Neural progenitor cell (in vitro differentiated cells): ENCODE measurements around the gene FCGR3B. TPM values are rescaled to one million over a fixed set of nuclear protein-coding genes. Genes with fewer than 3 reads are reported as not detected.
"Not testable (repeated sequence)": the region's sequence is repeated elsewhere in the genome, so short reads cannot be mapped to it uniquely, and the experiment has no call there.

Experiments
- DNase-seq: peaks from one replicate; pipeline ENCODE4 v3.0.0-alpha.2; 2016; ENCODE audit warnings: low spot score
- H2AFZ ChIP-seq: fragments of 200-600 bp; sonication (generic); replicated peaks from 2 replicates; pipeline ENCODE4 v1.6.1; 2016; ENCODE audit warnings: antibody characterized with exemption
- H3F3A ChIP-seq: fragments of 200-600 bp; sonication (generic); 2 replicates; pipeline ENCODE4 v1.6.1; 2016; ENCODE audit warnings: antibody characterized with exemption, low read depth
- H3K27ac ChIP-seq: fragments of 200-600 bp; sonication (generic); 2 replicates; pipeline ENCODE4 v1.5.1; 2016; ENCODE audit warnings: mild to moderate bottlenecking
- H3K27me3 ChIP-seq: fragments of 200-600 bp; sonication (generic); 2 replicates; pipeline ENCODE4 v1.6.1; 2016; ENCODE audit warnings: mild to moderate bottlenecking, moderate library complexity
- H3K36me3 ChIP-seq: fragments of 200-600 bp; sonication (generic); 2 replicates; pipeline ENCODE4 v1.5.1; 2016
- H3K4me1 ChIP-seq: fragments of 200-600 bp; sonication (generic); 2 replicates; pipeline ENCODE4 v1.6.1; 2016; ENCODE audit warnings: mixed run types
- H3K4me2 ChIP-seq: fragments of 200-600 bp; sonication (generic); 2 replicates; pipeline ENCODE4 v1.6.1; 2016
- H3K4me3 ChIP-seq: fragments of 200-600 bp; sonication (generic); 2 replicates; pipeline ENCODE4 v1.5.1; 2016
- H3K79me2 ChIP-seq: fragments of 200-600 bp; sonication (generic); 2 replicates; pipeline ENCODE4 v1.6.1; 2016; ENCODE audit warnings: low read depth
- H3K9ac ChIP-seq: fragments of 200-600 bp; sonication (generic); 2 replicates; pipeline ENCODE4 v1.6.1; 2016
- H3K9me3 ChIP-seq: fragments of 200-600 bp; sonication (generic); 2 replicates; pipeline ENCODE4 v1.5.1; 2016; ENCODE audit warnings: low read depth
- H4K20me1 ChIP-seq: fragments of 200-600 bp; sonication (generic); 2 replicates; pipeline ENCODE4 v1.6.1; 2016; ENCODE audit warnings: low read depth
- H3K27ac Mint-ChIP-seq: 3 replicates; pipeline ENCODE4 v1.8.0; 2021; ENCODE audit warnings: mixed read lengths
- H3K27me3 Mint-ChIP-seq: 2 replicates; pipeline ENCODE4 v1.8.0; 2022; ENCODE audit warnings: low read depth, mild to moderate bottlenecking, inconsistent platforms, moderate library complexity, mixed read lengths; ENCODE audit not compliant: insufficient read depth
- H3K36me3 Mint-ChIP-seq: 3 replicates; pipeline ENCODE4 v1.8.0; 2021; ENCODE audit warnings: mixed read lengths
- H3K4me1 Mint-ChIP-seq: 3 replicates; pipeline ENCODE4 v1.8.0; 2021; ENCODE audit warnings: mixed read lengths
- H3K4me3 Mint-ChIP-seq: 3 replicates; pipeline ENCODE4 v1.8.0; 2021; ENCODE audit warnings: mild to moderate bottlenecking, moderate library complexity, mixed read lengths
- H3K9me3 Mint-ChIP-seq: 3 replicates; pipeline ENCODE4 v1.8.0; 2020; ENCODE audit warnings: mixed read lengths
- EZH2 ChIP-seq: fragments of 200-600 bp; sonication (generic); IDR thresholded peaks from 2 replicates; pipeline ENCODE4 v1.6.1; 2017; ENCODE audit warnings: antibody characterized with exemption, mild to moderate bottlenecking, moderate library complexity
- EZH2phosphoT487 ChIP-seq: fragments of 200-600 bp; sonication (generic); IDR thresholded peaks from 2 replicates; pipeline ENCODE4 v1.6.1; 2017; ENCODE audit warnings: antibody characterized with exemption
- total RNA-seq: library from RNA; depleted of rRNA; stranded (reverse); fragments of >200 nt; gene quantifications from 2 replicates; pipeline ENCODE4 v1.2.3, GENCODE V29; 2015; ENCODE audit warnings: low replicate concordance
- TF ChIP-seq, protein P1 (sequence below): fragments of 200-600 bp; sonication (generic); IDR thresholded peaks from 2 replicates; pipeline ENCODE4 v1.5.1; 2017; ENCODE audit warnings: antibody characterized with exemption, mild to moderate bottlenecking

FCGR3B gene
- total RNA-seq, 1 donor from 2014 or later, result not detected

DNA sequence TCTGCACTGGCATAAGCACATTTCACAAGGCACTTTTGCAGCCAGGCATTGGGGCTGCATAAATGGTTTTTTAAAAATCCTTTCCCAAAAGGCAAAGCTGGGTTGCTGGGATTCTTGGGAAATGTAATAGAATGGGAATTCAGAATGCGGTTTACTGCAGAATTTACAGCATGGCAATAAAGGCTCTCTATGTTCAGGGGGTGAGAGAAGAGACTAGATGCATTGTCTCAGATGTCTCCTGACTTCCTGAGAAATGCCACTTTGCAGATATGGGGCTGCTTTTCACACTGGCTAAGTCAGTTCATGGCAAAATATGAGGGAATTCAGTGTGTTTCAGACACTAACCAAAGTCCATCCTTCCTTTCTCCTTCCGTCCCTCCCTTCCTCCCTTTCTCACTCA, 45.5 kb upstream of the FCGR3B start:
- H3F3A ChIP-seq, result no peaks in the 10 kb centered on the region
- TF ChIP-seq EZH2 (no peak), EZH2phosphoT487 (no peak)
- TF ChIP-seq, protein P1, sequence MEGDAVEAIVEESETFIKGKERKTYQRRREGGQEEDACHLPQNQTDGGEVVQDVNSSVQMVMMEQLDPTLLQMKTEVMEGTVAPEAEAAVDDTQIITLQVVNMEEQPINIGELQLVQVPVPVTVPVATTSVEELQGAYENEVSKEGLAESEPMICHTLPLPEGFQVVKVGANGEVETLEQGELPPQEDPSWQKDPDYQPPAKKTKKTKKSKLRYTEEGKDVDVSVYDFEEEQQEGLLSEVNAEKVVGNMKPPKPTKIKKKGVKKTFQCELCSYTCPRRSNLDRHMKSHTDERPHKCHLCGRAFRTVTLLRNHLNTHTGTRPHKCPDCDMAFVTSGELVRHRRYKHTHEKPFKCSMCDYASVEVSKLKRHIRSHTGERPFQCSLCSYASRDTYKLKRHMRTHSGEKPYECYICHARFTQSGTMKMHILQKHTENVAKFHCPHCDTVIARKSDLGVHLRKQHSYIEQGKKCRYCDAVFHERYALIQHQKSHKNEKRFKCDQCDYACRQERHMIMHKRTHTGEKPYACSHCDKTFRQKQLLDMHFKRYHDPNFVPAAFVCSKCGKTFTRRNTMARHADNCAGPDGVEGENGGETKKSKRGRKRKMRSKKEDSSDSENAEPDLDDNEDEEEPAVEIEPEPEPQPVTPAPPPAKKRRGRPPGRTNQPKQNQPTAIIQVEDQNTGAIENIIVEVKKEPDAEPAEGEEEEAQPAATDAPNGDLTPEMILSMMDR, result no peak
- no peaks in the 10 kb centered on the region for H4K20me1 ChIP-seq
- no peak overlapping the region for H3K4me2 ChIP-seq
- H3K9me3 ChIP-seq, result no peaks in the 10 kb centered on the region
- no peak for DNase-seq
- Mint-ChIP-seq H3K27me3 (peaks cover 3% of the 10 kb centered on the region), H3K4me3 (no peak overlapping the region), H3K4me1 (peaks cover 3% of the 10 kb centered on the region), H3K27ac (no peak overlapping the region), H3K36me3 (no peaks in the 10 kb centered on the region), H3K9me3 (no peaks in the 10 kb centered on the region)
- H3K4me1 ChIP-seq, result no peaks in the 10 kb centered on the region
- peaks cover 4% of the 10 kb centered on the region for H3K27me3 ChIP-seq
- H3K9ac ChIP-seq, result no peak overlapping the region
- H3K27ac ChIP-seq, result no peak overlapping the region
- H3K4me3 ChIP-seq, result no peak overlapping the region
- H3K36me3 ChIP-seq, result no peaks in the 10 kb centered on the region
- H2AFZ ChIP-seq, result no peak overlapping the region
- H3K79me2 ChIP-seq, result no peaks in the 10 kb centered on the region

DNA sequence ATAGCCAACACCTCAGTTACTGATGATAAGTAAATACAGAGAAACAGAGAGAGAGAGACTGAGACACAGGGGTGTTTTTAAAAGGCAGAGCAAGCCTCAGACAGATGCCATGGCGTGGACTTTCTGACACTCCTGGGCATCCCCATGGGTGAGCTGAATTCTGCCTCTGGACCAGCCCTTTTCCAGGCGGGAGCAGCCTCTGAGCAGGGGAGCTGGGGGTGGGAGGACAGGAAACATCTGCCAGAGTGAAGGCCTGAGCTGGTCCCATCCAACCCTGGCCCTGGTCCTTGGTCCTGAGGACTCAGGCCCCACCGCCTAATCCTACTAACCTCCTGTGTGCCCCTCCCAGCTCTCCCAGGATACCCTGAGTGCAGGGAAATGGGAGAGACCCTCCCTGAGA, 43.9 kb upstream of the FCGR3B start:
- not testable (repeated sequence) for H3K4me3 Mint-ChIP-seq, H3K4me1 ChIP-seq, H3K9me3 ChIP-seq, H3K36me3 ChIP-seq, H3K36me3 Mint-ChIP-seq, H4K20me1 ChIP-seq, H3K4me2 ChIP-seq, H3K79me2 ChIP-seq, H3K27me3 ChIP-seq, H3K27ac Mint-ChIP-seq, DNase-seq, H2AFZ ChIP-seq, H3K9me3 Mint-ChIP-seq, H3K4me1 Mint-ChIP-seq, H3F3A ChIP-seq, H3K27ac ChIP-seq, H3K27me3 Mint-ChIP-seq, H3K9ac ChIP-seq, H3K4me3 ChIP-seq

DNA sequence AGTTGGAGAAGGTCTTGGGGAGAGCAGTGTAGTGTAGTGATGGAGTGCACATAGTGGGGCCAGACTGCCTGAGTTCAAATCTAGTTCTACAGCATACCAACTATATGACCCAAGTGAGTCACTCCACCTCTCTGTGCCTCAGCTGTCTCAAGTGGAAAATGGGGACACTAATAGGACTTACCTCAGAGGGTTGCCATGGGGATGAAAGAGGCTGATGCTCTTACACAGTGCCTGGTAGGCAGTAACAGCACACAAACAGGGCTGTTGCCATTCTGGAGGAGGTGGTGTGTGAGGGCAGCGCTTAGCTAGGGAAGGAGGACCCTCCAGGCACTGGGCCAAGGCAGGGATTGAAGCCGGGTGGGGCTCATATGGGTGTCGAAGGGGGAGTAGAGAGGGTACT, 43.5 kb upstream of the FCGR3B start:
- not testable (repeated sequence) for H3K4me3 Mint-ChIP-seq, H3K27ac Mint-ChIP-seq, H3K9me3 ChIP-seq, H3K36me3 Mint-ChIP-seq, H4K20me1 ChIP-seq, DNase-seq, H3K36me3 ChIP-seq, H3K4me3 ChIP-seq, H3K4me1 Mint-ChIP-seq, H3K4me2 ChIP-seq, H3K4me1 ChIP-seq, H3K79me2 ChIP-seq, H3F3A ChIP-seq, H3K27ac ChIP-seq, H3K27me3 ChIP-seq, H3K9ac ChIP-seq, H3K9me3 Mint-ChIP-seq, H2AFZ ChIP-seq, H3K27me3 Mint-ChIP-seq

DNA sequence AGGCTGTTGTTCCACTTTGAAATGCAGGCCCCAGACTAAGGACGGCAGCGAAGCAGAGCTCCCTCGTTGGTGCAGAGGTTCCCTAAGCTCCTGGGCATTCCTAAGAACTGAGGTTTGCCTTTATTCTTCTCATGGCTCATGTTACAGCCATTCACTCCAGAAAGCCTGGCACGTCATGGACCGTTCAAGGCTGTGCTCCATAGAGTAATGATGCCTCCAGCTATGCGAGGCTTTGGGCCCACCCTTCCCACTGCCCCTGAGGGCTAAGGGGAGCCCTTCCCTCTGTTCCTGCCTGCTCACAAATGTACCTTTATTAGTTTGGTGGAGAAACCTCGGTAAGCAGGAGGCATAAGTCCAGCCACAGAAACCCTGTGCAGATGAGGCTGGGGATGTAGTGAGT, 42.5 kb upstream of the FCGR3B start:
- not testable (repeated sequence) for H3K79me2 ChIP-seq, H3K4me1 Mint-ChIP-seq, H4K20me1 ChIP-seq, H3K4me2 ChIP-seq, H3K4me3 Mint-ChIP-seq, H3K27ac Mint-ChIP-seq, H3K9me3 Mint-ChIP-seq, H2AFZ ChIP-seq, H3K9ac ChIP-seq, H3K9me3 ChIP-seq, H3K36me3 Mint-ChIP-seq, H3F3A ChIP-seq, H3K36me3 ChIP-seq, H3K4me1 ChIP-seq, H3K27me3 ChIP-seq, H3K27ac ChIP-seq, H3K4me3 ChIP-seq, H3K27me3 Mint-ChIP-seq
- peak; percentile 21 for DNase-seq

DNA sequence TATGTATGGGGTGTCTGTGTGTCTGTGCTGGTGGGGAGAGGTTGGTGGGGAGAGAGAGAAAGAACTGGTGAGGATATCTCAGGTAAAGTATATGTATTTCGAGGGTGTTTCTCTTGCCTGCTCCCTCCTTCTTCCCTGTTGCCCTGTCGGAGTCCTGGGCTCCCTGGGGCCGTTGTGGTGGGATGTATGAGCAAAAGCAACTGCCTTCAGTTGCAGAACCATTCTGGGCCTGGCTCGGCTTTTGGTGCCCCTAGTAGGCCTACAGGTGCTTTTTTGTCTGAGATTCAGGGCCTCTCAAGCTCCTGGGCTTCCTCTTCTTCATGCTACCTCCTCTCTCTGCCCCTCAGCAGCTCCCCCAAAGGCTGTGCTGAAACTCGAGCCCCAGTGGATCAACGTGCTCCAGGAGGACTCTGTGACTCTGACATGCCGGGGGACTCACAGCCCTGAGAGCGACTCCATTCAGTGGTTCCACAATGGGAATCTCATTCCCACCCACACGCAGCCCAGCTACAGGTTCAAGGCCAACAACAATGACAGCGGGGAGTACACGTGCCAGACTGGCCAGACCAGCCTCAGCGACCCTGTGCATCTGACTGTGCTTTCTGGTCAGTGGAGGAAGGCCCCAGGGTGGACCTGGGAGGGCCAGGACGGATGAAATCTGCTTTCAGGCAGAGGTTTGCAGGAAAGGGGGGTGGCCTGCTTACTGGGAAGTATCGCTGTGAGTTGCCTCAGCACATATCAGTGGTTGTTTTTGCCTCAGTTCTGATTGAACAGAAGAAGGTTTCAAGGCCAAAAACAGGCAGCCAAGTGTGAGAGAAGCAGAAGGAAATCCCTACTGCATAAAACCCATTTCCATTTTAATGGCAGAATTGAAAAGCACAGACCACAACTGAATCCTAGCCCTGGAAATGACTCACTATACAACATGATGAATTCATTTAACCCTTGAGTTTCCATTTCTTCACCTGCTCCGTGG, 40.4 kb upstream of the FCGR3B start:
- not testable (repeated sequence) for H3K27me3 Mint-ChIP-seq, H3K27me3 ChIP-seq, H3F3A ChIP-seq, H3K27ac Mint-ChIP-seq, H4K20me1 ChIP-seq, H3K9me3 Mint-ChIP-seq, H3K4me1 ChIP-seq, H2AFZ ChIP-seq, H3K36me3 ChIP-seq, H3K79me2 ChIP-seq, H3K4me1 Mint-ChIP-seq, H3K27ac ChIP-seq, H3K9ac ChIP-seq, H3K4me2 ChIP-seq, H3K9me3 ChIP-seq, H3K36me3 Mint-ChIP-seq, H3K4me3 Mint-ChIP-seq, H3K4me3 ChIP-seq
- peak; percentile 6 for DNase-seq

DNA sequence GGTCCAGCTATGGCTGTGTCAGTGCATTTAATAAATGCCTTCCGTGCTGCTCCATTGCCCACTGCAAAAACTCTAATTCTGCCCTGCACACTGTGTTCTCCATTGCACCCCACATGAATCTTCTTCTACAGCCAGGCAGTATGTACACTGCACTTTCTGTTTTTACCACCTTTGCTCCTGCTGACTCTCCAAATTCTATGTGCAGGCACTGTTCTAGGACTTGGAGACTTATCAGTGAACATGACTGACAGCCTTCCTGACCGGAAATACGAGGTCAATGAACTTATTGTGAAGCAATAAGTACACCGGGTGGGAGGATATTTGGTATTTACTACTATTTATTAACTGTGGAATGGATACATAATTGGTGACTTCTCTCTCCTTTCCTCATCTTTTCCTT, 33.7 kb upstream of the FCGR3B start:
- H3K79me2 ChIP-seq, DNase-seq, H2AFZ ChIP-seq, H3K4me3 Mint-ChIP-seq, H3K27ac ChIP-seq, H3K9me3 ChIP-seq, H3K36me3 Mint-ChIP-seq, H3F3A ChIP-seq, H3K27me3 Mint-ChIP-seq, H3K36me3 ChIP-seq, H3K4me2 ChIP-seq, H3K4me1 Mint-ChIP-seq, H4K20me1 ChIP-seq, H3K9ac ChIP-seq, H3K4me1 ChIP-seq, H3K9me3 Mint-ChIP-seq, H3K4me3 ChIP-seq, H3K27ac Mint-ChIP-seq, H3K27me3 ChIP-seq: not testable (repeated sequence)

DNA sequence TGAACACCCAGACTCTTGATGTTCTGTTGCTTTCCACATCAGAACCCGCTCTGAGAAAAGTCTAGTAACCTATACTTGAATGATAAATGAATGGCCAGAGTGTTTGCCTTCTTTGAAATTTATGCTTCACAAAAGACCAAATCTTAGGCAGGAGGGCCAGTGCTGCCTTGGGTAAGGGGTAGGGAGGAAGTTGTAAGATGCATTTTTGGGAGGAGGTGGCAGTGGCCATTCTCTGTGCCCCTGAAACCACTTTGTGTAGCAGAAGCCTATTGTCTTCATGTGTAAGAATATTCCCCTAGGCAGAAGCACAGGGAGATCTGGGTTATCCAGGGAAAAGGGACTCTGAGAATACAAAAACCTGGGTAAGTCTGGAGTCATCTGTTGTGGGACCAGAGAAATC, 32.6 kb upstream of the FCGR3B start:
- H3K4me1 ChIP-seq, H3K4me2 ChIP-seq, H3K9ac ChIP-seq, H3K9me3 ChIP-seq, H3K27me3 ChIP-seq, H3K79me2 ChIP-seq, H3K4me1 Mint-ChIP-seq, H2AFZ ChIP-seq, H3F3A ChIP-seq, H3K4me3 Mint-ChIP-seq, H3K36me3 ChIP-seq, H3K27me3 Mint-ChIP-seq, H3K27ac Mint-ChIP-seq, H3K4me3 ChIP-seq, H3K9me3 Mint-ChIP-seq, H3K27ac ChIP-seq, H3K36me3 Mint-ChIP-seq, DNase-seq, H4K20me1 ChIP-seq: not testable (repeated sequence)
